Smooth muscle cell (in vitro differentiated cells): ENCODE results near the gene DNAH12. TPM values are rescaled to one million over a fixed set of nuclear protein-coding genes. Genes with fewer than 3 reads are reported as not detected.

Experiments used
- DNase-seq: peaks from one replicate; lab custom pipeline; 2025; ENCODE audit not compliant: unreplicated experiment; lab: John Stamatoyannopoulos, UW
- H2AFZ ChIP-seq: fragments of 200-600 bp; sonication (generic); 2 replicates; pipeline ENCODE4 v1.6.0; 2016; ENCODE audit warnings: antibody characterized with exemption, low read depth, mild to moderate bottlenecking
- H3F3A ChIP-seq: fragments of 200-600 bp; sonication (generic); 2 replicates; pipeline ENCODE4 v1.6.0; 2017; ENCODE audit warnings: antibody characterized with exemption, low read depth
- H3K27ac ChIP-seq: fragments of 200-600 bp; sonication (generic); 2 replicates; pipeline ENCODE4 v1.5.1; 2016; ENCODE audit warnings: low read depth, mild to moderate bottlenecking
- H3K27me3 ChIP-seq: fragments of 200-600 bp; sonication (generic); 2 replicates; pipeline ENCODE4 v1.6.1; 2016; ENCODE audit warnings: low read depth, mild to moderate bottlenecking
- H3K36me3 ChIP-seq: fragments of 200-600 bp; sonication (generic); 2 replicates; pipeline ENCODE4 v1.5.1; 2016; ENCODE audit warnings: low read depth
- H3K4me1 ChIP-seq: fragments of 200-600 bp; sonication (generic); 2 replicates; pipeline ENCODE4 v1.5.1; 2016; ENCODE audit warnings: low read depth
- H3K4me2 ChIP-seq: fragments of 200-600 bp; sonication (generic); 2 replicates; pipeline ENCODE4 v1.6.0; 2016; ENCODE audit warnings: mild to moderate bottlenecking
- H3K4me3 ChIP-seq: fragments of 200-600 bp; sonication (generic); 2 replicates; pipeline ENCODE4 v1.5.1; 2016; ENCODE audit warnings: mild to moderate bottlenecking
- H3K79me2 ChIP-seq: fragments of 200-600 bp; sonication (generic); 2 replicates; pipeline ENCODE4 v1.6.0; 2016; ENCODE audit warnings: low read depth, mild to moderate bottlenecking
- H3K9ac ChIP-seq: fragments of 200-600 bp; sonication (generic); 2 replicates; pipeline ENCODE4 v1.6.0; 2016; ENCODE audit warnings: low read depth
- H3K9me3 ChIP-seq: fragments of 200-600 bp; sonication (generic); replicated peaks from 2 replicates; pipeline ENCODE4 v1.5.1; 2016; ENCODE audit warnings: low read depth
- H4K20me1 ChIP-seq: fragments of 200-600 bp; sonication (generic); 2 replicates; pipeline ENCODE4 v1.6.0; 2016; ENCODE audit warnings: low read depth
- CTCF ChIP-seq: fragments of 200-600 bp; sonication (generic); IDR thresholded peaks from 2 replicates; pipeline ENCODE4 v1.5.1; 2017; ENCODE audit warnings: borderline replicate concordance, mild to moderate bottlenecking, antibody characterized with exemption; ENCODE audit not compliant: insufficient read depth, poor library complexity, severe bottlenecking
- WGBS: methylation state at CpG from one replicate; pipeline ENCODE4 v1.1.7; 2016; ENCODE audit warnings: low lambda C conversion rate; 5-methylcytosine and 5-hydroxymethylcytosine counted together
- polyA plus RNA-seq: library from polyadenylated mRNA; unstranded; fragments of >200 nt; fragmentation: Nextera tagmentation; extraction: Ambion mirVana; gene quantifications from 2 replicates; pipeline ENCODE4 v1.2.1, GENCODE V29; 2016
- total RNA-seq: library from RNA; depleted of rRNA; stranded (reverse); fragments of >200 nt; gene quantifications from 2 replicates; pipeline ENCODE4 v1.2.3, GENCODE V29; 2014

The DNAH12 gene
- total and polyA plus RNA-seq, 2 experiments from 2014 or later, result 0.27 TPM; not detected in 1

GRCh38 chr3:57397175-57398026 lies 146.7 kb downstream of the DNAH12 start:
- H3K27me3 ChIP-seq, result peaks cover 8% of the 10 kb centered on the region
- no peak overlapping the region for H3K27ac ChIP-seq
- H3K9ac ChIP-seq, result no peak overlapping the region
- H2AFZ ChIP-seq, result peak overlapping the region; percentile 80
- no peaks in the 10 kb centered on the region for H3K79me2 ChIP-seq
- WGBS, result 15% methylated on average over 3 of the region's 3 CpGs
- no peak for DNase-seq
- peak; percentile 66 for TF ChIP-seq CTCF
- no peaks in the 10 kb centered on the region for H4K20me1 ChIP-seq
- H3K4me1 ChIP-seq, result no peaks in the 10 kb centered on the region
- no peaks in the 10 kb centered on the region for H3K9me3 ChIP-seq
- H3K4me2 ChIP-seq, result peak overlapping the region; percentile 71
- no peak overlapping the region for H3K4me3 ChIP-seq
- H3K36me3 ChIP-seq, result no peaks in the 10 kb centered on the region
- no peaks in the 10 kb centered on the region for H3F3A ChIP-seq

- no peaks in the 10 kb centered on the region for H3K36me3 ChIP-seq
Measured at GRCh38 chr3:57393977-57394376, 150.2 kb downstream of the DNAH12 start.

GRCh38 chr3:57391767-57392166 lies 152.4 kb downstream of the DNAH12 start:
- no peak for TF ChIP-seq CTCF
- no peak overlapping the region for H3K4me3 ChIP-seq

More at GRCh38 chr3:57393977-57394376, 150.2 kb downstream of the DNAH12 start:
- Histone ChIP-seq H3K4me3 (no peak overlapping the region), H3K9ac (no peak overlapping the region), H3K4me2 (no peak overlapping the region), H2AFZ (no peak overlapping the region), H3K9me3 (no peaks in the 10 kb centered on the region), H3F3A (no peaks in the 10 kb centered on the region), H4K20me1 (no peaks in the 10 kb centered on the region), H3K27ac (no peak overlapping the region), H3K27me3 (no peaks in the 10 kb centered on the region), H3K79me2 (no peaks in the 10 kb centered on the region), H3K4me1 (no peaks in the 10 kb centered on the region)
- no peak for TF ChIP-seq CTCF
- no peak for DNase-seq
- WGBS, result 77% methylated on average over 3 of the region's 3 CpGs

GRCh38 chr3:57389271-57389670 lies 154.9 kb downstream of the DNAH12 start:
- 86% methylated on average over 2 of the region's 2 CpGs for WGBS
- Histone ChIP-seq H3K4me2 (no peak overlapping the region), H3K36me3 (no peaks in the 10 kb centered on the region), H3K79me2 (no peaks in the 10 kb centered on the region), H3K27ac (no peak overlapping the region), H3K9ac (no peak overlapping the region), H3K4me3 (no peak overlapping the region), H4K20me1 (no peaks in the 10 kb centered on the region), H3F3A (no peaks in the 10 kb centered on the region), H3K9me3 (no peaks in the 10 kb centered on the region), H3K4me1 (no peaks in the 10 kb centered on the region), H2AFZ (no peak overlapping the region), H3K27me3 (no peaks in the 10 kb centered on the region)
- TF ChIP-seq CTCF, result no peak
- DNase-seq, result no peak

More at GRCh38 chr3:57391767-57392166, 152.4 kb downstream of the DNAH12 start:
- no peak overlapping the region for H3K27ac ChIP-seq
- no peaks in the 10 kb centered on the region for H3K79me2 ChIP-seq
- H2AFZ ChIP-seq, result no peak overlapping the region
- H3K36me3 ChIP-seq, result no peaks in the 10 kb centered on the region
- no peaks in the 10 kb centered on the region for H3K27me3 ChIP-seq
- no peak overlapping the region for H3K4me2 ChIP-seq
- no peaks in the 10 kb centered on the region for H3F3A ChIP-seq
- no peaks in the 10 kb centered on the region for H4K20me1 ChIP-seq
- 81% methylated on average over 5 of the region's 5 CpGs for WGBS
- no peaks in the 10 kb centered on the region for H3K9me3 ChIP-seq
- no peak for DNase-seq
- H3K9ac ChIP-seq, result no peak overlapping the region
- no peaks in the 10 kb centered on the region for H3K4me1 ChIP-seq
